Suppressor macrophage (primary cell): ENCODE data around the gene DCHS1.
"Not testable (repeated sequence)": the region's sequence is repeated elsewhere in the genome, so short reads cannot be mapped to it uniquely, and the experiment has no call there.

Source experiments
- DNase-seq, 4 experiments: peaks; one replicate each; pipeline ENCODE4 v3.0.0-alpha.2; 2020 to 2022
- total RNA-seq, 17 experiments: gene quantifications; one replicate each; lab custom pipeline; 2026; ENCODE audit warnings: mixed read lengths in 6 of 17, inconsistent platforms in 3 of 17; lab: John Stamatoyannopoulos, UW

The DCHS1 gene
- total RNA-seq, result 0.77 to 8.0 (median 3.2) reads per million in 17 experiments

- peak in 3 of 4 experiments; percentile 20 to 49 (median 41) for DNase-seq
Measured at GRCh38 chr11:6655790-6656583, at the start of gene DCHS1. Gene DCHS1 (minus strand): TSS chr11:6655809. CDS start chr11:6641613, 14,196 bp downstream.

GRCh38 chr11:6703247-6704063 lies 47.8 kb upstream of the DCHS1 start:
- DNase-seq, result peak; percentile 86 to 94 (median 90)

- not testable (repeated sequence) for DNase-seq
Measured at GRCh38 chr11:6701955-6702354, 46.3 kb upstream of the DCHS1 start.

DNA sequence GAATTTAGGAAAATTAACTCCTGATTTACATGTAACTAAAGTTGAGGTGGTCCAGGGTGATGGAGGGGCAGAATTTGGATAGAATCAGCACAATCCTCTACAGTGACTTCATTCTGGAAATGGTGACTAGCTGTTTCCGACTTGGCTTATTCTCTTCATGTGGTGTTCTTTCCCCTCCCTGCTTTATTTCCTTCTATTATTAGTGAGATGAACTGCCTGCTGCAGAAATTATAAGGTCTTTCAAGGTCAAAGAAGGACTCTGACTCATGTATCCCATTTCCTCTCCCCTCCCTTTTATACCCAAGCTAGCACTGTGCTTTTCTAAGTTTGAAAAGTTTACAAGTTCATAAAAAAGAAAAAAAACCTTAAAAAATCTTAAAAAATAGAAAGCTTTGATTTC lies 39.8 kb upstream of the DCHS1 start:
- peak in 2 of 4 experiments; percentile 42 to 57 for DNase-seq

DNA sequence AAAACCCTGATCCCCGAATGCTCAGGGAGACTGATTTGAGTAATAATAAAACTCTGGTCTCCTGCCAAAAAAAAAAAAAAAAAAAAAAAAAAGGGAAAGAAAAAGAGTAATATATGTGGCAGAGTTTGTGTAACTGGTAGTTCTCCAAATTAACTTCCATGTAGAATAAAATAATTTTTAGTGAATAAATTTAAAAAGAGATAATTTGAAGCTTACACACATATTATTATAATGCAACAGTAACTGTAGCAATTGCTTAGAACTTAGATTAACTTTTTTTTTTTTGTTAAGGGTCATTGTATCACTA lies 38.6 kb upstream of the DCHS1 start:
- DNase-seq, result no peak

GRCh38 chr11:6693342-6694228 lies 38.0 kb upstream of the DCHS1 start:
- DNase-seq, result peak; percentile 78 to 92 (median 80)

DNA sequence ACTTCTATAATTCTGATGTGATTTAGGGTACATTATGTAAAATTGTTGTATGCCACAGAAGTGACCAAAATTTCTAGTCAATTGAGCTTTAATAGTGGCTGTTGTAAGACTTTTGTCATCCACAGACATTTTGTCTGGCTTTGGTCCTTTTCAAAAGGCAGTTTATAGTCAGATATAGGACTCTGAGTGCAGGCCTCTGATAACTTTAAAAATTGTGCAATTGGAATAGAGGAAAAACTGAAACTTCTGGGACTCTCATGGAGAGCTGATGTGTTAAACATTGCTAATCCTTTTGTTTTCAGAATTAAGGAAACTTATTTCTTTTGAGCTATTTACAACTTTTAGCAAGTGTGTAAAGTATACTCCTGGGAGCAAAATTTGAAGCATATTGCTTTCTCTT lies 36.5 kb upstream of the DCHS1 start:
- no peak for DNase-seq

DNA sequence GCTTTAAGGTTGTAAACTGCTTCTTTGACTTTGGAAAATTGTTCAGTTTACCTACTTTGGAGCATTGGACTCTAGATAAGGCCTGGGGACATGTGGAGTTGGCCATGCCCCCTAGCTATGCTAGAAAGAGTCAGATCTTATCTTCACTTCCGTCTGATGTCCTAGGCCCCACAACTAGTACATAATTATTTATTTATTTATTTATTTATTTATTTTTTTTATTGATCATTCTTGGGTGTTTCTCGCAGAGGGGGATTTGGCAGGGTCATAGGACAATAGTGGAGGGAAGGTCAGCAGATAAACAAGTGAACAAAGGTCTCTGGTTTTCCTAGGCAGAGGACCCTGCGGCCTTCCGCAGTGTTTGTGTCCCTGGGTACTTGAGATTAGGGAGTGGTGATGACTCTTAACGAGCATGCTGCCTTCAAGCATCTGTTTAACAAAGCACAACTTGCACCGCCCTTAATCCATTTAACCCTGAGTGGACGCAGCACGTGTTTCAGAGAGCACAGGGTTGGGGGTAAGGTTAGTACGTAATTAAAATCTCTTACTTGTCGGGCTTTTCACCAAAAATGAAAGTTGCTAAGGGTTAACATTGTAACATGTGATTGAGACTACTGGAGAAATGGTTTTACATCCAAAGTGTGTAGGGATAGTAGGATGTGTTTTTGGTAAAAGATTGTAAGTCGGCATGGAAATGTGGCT lies 35.0 kb upstream of the DCHS1 start:
- not testable (repeated sequence) for DNase-seq

- no peak for DNase-seq
Measured at GRCh38 chr11:6687876-6688275, 32.3 kb upstream of the DCHS1 start.

GRCh38 chr11:6686006-6686405 lies 30.4 kb upstream of the DCHS1 start:
- no peak for DNase-seq

DNA sequence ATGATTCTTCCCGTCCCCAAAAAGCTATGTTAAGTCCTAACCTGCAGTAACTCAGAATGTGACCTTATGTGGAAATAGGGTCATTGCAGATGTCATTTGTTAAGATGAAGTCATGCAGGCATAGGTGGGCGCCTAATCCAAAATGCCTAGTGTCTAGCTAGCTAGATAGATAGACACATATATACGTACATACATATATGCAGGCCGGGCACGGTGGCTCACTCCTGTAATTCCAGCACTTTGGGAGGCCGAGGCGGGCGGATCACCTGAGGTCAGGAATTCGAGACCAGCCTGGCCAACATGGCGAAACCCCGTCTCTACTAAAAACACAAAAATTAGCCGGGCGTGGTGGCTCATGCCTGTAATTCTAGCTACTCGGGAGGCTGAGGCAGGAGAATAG lies 28.5 kb upstream of the DCHS1 start:
- peak in 3 of 4 experiments; percentile 23 to 43 (median 26) for DNase-seq

DNA sequence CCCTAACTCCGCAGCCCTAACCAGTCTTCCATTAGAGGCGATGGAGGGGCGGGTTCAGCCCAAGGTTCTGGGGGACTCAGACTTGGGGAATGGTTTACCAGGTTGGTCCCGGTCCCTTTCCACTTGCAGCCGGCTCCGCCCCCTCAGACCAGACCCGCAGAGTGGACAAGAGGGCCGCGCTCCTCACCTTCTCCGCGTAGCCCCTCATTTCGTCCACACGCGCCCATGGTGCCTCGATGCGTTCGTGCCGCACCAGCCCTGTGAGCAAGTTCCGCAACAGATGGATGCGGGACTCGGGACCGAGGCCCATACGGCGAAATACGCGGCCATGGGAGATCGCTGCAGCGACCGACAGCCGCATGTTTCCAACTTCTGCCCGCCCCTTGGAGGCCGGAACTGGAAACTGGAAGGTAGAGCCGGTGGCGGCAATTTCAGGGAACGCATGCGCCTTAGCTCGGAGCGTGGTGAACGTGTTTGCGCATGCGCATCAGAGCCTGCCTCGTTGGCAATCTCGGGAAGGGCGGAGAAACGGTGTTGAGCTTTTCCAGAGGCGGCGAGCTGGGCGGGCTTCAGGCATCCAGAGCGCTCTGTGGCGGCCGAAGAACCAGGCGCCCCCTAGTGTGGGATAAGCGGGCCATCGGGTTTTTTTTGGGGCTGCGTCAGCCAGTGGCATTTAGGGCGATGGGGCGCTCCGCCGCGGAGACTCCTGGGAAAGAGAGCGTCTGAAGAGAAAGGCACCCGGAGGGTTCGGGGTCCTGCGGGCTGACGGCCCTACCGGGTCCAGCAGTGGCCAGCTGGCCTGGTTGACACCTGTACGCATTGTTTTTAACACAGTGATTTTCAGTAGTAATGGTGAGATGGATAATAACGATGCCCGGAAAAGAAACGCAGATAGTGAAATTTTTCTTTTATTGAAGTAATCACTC lies 27.6 kb upstream of the DCHS1 start, which contains the start of gene MRPL17:
MRPL17 (minus strand) TSS at position 405 of the 926 bp plus-strand sequence; CDS start at position 361, 44 bp downstream.
- peak; percentile 99 to 100 (median 100) for DNase-seq

DNA sequence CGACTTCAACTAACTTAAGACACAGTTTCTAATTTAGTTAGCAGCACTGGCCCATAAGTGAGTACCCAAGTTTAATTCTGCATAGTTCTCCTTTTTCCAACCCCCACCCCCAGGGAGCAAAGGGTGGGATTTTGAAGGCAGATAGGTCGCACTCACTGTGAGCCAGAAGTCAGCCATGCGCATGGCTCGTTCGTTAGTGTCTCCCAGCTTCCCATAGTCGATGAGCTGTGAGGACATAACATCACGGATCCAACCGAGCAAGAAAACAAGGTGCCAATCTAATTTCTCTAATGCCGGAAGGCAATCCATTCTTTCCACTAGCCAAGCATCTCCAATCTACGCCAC lies 27.0 kb upstream of the DCHS1 start:
- peak in 3 of 4 experiments; percentile 16 to 23 (median 20) for DNase-seq

- DNase-seq, result peak in 1 of 4 experiments; percentile 31
Measured at GRCh38 chr11:6681949-6682348, 26.3 kb upstream of the DCHS1 start.

GRCh38 chr11:6681505-6681904 lies 25.9 kb upstream of the DCHS1 start:
- no peak for DNase-seq

GRCh38 chr11:6677018-6677417 lies 21.4 kb upstream of the DCHS1 start:
- no peak for DNase-seq

DNA sequence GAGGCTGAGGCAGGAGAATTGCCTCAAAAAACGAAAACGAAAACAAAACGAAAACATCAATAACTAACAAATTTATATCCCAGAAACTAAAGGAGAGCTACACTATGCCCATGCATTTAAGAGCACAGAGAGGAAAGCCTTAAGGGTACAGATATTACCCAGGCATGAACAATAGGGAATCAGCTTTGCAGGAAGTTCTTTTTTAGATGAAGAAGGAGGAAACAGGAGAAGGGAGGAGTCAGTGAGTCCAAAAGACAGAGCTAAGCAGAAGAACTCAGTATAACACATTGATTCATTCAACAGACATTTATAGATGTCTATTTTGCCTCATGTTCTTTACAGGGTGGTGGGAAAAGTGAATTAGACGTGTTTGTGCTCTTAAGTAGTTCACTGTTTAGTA lies 19.3 kb upstream of the DCHS1 start:
- peak in 3 of 4 experiments; percentile 12 to 55 (median 39) for DNase-seq

GRCh38 chr11:6674219-6674597 lies 18.6 kb upstream of the DCHS1 start:
- DNase-seq, result no peak

DNA sequence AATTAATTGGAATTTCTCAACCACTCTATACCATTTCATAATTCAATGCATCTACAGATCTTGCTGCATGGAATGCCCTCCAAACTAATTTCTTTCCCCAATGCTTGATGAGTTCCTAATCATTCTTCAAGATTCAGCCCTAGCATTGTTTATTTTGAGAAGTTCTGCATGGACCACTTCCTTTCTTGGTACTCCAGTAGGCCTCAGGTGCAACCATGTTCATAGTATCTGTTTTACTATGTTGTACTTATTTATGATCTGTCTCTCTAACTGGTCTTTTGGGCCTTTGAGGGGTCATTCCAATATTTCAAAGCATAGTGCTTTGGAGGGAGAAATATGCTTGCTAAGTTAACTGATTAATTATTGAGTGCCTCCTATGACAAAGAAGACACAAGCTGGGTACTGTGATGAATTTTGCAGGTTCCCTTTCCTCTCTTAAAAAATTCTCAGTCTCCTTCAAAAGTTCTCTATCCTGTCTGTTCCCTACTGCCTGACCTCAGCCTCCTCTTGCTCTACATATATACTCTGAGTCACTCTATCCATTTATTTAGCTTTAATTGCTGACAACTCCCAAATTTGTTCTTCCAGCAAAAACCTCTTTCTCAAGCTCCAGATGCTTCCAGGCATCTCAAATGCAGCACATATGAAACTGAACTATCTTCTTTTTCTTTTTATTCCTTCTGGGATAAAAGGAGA lies 18.1 kb upstream of the DCHS1 start:
- peak in 2 of 4 experiments; percentile 18 to 40 for DNase-seq

GRCh38 chr11:6671991-6672390 lies 16.4 kb upstream of the DCHS1 start:
- DNase-seq, result no peak
